GM23248 (cell line): ENCODE measurements around the gene ANO2.

Experiments used
- EZH2 ChIP-seq: fragments of 200-600 bp; sonication (generic); IDR thresholded peaks from 2 replicates; pipeline ENCODE4 v1.6.1; 2018; ENCODE audit warnings: antibody characterized with exemption, mild to moderate bottlenecking; ENCODE audit not compliant: insufficient read depth, poor library complexity, severe bottlenecking
- EZH2phosphoT487 ChIP-seq: fragments of 200-600 bp; sonication (generic); IDR thresholded peaks from 2 replicates; pipeline ENCODE4 v1.6.1; 2018; ENCODE audit warnings: antibody characterized with exemption, moderate library complexity, mild to moderate bottlenecking, low read depth; ENCODE audit not compliant: insufficient read depth

- no peak for TF ChIP-seq EZH2phosphoT487
- no peak for TF ChIP-seq EZH2
These were observed 330.8 kb downstream of the ANO2 start for GRCh38 chr12:5614256-5614655.
